ENCODE measurements around the gene PABPN1. TPM values are rescaled to one million over a fixed set of nuclear protein-coding genes. Genes with fewer than 3 reads are reported as not detected.

Gene PABPN1
- total and polyA plus RNA-seq, 4 donors = 40.9 to 59.6 (median 48.0) TPM

DNA sequence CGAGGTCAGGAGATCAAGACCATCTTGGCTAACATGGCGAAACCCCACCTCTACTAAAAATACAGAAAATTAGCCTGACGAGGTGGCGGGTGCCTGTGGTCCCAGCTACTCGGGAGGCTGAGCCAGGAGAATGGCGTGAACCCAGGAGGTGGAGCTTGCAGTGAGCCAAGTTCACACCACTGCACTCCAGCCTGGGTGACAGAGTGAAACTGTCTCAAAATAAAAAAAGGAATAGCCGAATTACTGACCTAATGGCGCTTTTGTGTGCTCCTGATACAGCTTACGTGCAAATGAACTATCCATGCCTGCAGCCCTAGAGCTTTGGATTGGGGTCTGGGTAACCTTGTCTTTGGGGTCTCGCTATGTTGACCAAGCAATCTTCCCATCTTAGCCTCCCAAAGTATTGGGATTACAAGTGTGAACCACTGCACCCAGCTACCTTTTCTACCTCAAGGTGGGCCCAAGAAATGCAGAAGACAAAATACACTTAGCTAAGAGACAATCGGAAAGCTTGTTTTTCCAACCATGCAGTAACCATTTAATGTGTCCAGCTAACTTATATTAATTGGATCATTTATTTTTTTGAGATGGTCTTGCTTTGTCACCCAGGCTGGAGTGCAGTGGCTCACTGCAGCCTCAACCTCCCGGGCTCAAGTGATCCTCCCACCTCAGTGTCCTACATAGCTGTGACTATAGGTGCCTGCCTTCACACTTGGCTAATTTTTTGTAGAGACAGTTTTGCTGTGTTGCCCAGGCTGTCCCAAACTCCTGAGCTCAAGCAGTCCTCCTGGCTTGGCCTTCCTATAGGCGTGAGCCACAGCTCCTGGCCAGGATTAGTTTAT lies 5.5 kb downstream of the PABPN1 start (continued):
- TF ChIP-seq, protein P1, sequence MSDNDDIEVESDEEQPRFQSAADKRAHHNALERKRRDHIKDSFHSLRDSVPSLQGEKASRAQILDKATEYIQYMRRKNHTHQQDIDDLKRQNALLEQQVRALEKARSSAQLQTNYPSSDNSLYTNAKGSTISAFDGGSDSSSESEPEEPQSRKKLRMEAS (IDR thresholded peaks at IDR 0.05) = no peak
- TF ChIP-seq FOXA2 (IDR thresholded peaks at IDR 0.05) (no peak), YY1 (IDR thresholded peaks at IDR 0.05) (no peak), JUND (IDR thresholded peaks at IDR 0.05) (no peak)

DNA sequence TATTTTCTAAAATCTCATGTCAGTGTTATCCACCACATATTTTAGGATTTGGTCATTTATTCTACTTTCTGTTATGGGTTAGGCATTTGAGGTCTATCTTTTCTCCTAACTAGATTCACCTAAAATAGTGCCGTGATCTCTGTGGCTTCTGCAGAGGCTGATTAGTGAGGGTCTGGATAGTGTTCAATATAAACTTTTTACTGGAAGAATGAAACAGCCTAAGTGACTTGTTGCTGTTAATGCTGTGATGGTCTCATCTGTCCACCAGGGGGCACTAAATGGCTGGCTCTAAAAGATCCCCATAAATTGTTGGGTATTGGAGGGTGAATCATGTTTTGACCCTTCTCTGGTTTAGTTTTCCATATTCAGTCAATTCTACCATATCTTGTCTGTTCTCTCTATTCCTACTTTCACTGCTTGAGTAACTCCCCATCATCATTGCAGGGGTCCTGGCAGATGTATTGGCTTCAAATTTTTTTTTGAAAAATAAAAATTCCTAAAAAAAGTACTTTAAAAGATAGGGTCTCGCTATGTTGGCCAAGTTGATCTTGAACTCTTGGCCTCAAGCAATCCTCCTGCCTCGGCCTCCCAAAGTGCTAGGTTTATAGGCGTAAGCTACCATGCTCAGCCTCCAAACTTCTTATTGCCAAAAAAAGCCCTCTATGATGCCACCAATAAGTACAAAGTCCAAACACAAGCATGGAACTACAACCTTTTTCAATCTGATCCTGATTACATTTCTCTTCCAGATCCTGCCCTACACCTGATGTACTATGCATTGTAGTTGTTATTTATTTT lies 6.9 kb downstream of the PABPN1 start:
- Histone ChIP-seq H3K27me3 (ENCODE audit: control insufficient read depth in 4 of 4, insufficient read depth in 4 of 4, low read length in 3 of 4) (no peaks in the 10 kb centered on the region), H3K4me3 (ENCODE audit: low read depth in 1 of 3, low read length in 3 of 3) (no peak overlapping the region), H3K9ac (ENCODE audit: low read depth in 1 of 2, low read length in 2 of 2) (no peak overlapping the region), H3K4me1 (ENCODE audit: control insufficient read depth in 4 of 4, insufficient read depth in 4 of 4, low read length in 3 of 4) (peaks cover 0 to 10% (median 4%) of the 10 kb centered on the region in 4 donors), H3K27ac (ENCODE audit: low read depth in 1 of 2, low read length in 2 of 2) (no peak overlapping the region), H3K36me3 (ENCODE audit: control insufficient read depth in 4 of 4, insufficient read depth in 3 of 4, low read depth in 1 of 4, low read length in 3 of 4) (peaks cover 8 to 21% (median 19%) of the 10 kb centered on the region in 4 donors), H3K9me3 (ENCODE audit: control insufficient read depth in 4 of 4, low read length in 3 of 4) (no peaks in the 10 kb centered on the region)
- DNase-seq (ENCODE audit: low spot score) = peak; percentile 63
- TF ChIP-seq TAF1 (conservative IDR thresholded peaks at IDR 0.05) (no peak), EGR1 (IDR thresholded peaks at IDR 0.05; ENCODE audit: low read depth in 2 of 2) (no peak), SP1 (IDR thresholded peaks at IDR 0.05) (no peak), YY1 (IDR thresholded peaks at IDR 0.05) (peak; percentile 23), RAD21 (IDR thresholded peaks at IDR 0.05) (peak; percentile 89 to 91), GABPA (IDR thresholded peaks at IDR 0.05 in 1 of 2, conservative IDR thresholded peaks at IDR 0.05 in 1 of 2) (no peak), JUND (IDR thresholded peaks at IDR 0.05) (peak in 1 of 2 donors; percentile 17), FOXA1 (IDR thresholded peaks at IDR 0.05) (no peak), HNF4G (IDR thresholded peaks at IDR 0.05) (peak; percentile 59), NR2F2 (IDR thresholded peaks at IDR 0.05) (no peak), RXRA (IDR thresholded peaks at IDR 0.05) (no peak), FOXA2 (IDR thresholded peaks at IDR 0.05) (no peak), HNF4A (conservative IDR thresholded peaks at IDR 0.05) (peak; percentile 69 to 81)
- TF ChIP-seq, protein P2, sequence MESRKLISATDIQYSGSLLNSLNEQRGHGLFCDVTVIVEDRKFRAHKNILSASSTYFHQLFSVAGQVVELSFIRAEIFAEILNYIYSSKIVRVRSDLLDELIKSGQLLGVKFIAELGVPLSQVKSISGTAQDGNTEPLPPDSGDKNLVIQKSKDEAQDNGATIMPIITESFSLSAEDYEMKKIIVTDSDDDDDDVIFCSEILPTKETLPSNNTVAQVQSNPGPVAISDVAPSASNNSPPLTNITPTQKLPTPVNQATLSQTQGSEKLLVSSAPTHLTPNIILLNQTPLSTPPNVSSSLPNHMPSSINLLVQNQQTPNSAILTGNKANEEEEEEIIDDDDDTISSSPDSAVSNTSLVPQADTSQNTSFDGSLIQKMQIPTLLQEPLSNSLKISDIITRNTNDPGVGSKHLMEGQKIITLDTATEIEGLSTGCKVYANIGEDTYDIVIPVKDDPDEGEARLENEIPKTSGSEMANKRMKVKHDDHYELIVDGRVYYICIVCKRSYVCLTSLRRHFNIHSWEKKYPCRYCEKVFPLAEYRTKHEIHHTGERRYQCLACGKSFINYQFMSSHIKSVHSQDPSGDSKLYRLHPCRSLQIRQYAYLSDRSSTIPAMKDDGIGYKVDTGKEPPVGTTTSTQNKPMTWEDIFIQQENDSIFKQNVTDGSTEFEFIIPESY (IDR thresholded peaks at IDR 0.05) = no peak
- TF ChIP-seq, protein P3, sequence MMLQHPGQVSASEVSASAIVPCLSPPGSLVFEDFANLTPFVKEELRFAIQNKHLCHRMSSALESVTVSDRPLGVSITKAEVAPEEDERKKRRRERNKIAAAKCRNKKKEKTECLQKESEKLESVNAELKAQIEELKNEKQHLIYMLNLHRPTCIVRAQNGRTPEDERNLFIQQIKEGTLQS (IDR thresholded peaks at IDR 0.05) = peak; percentile 26
- TF ChIP-seq, protein P4, sequence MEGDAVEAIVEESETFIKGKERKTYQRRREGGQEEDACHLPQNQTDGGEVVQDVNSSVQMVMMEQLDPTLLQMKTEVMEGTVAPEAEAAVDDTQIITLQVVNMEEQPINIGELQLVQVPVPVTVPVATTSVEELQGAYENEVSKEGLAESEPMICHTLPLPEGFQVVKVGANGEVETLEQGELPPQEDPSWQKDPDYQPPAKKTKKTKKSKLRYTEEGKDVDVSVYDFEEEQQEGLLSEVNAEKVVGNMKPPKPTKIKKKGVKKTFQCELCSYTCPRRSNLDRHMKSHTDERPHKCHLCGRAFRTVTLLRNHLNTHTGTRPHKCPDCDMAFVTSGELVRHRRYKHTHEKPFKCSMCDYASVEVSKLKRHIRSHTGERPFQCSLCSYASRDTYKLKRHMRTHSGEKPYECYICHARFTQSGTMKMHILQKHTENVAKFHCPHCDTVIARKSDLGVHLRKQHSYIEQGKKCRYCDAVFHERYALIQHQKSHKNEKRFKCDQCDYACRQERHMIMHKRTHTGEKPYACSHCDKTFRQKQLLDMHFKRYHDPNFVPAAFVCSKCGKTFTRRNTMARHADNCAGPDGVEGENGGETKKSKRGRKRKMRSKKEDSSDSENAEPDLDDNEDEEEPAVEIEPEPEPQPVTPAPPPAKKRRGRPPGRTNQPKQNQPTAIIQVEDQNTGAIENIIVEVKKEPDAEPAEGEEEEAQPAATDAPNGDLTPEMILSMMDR (IDR thresholded peaks at IDR 0.05; ENCODE audit: low read depth, low read length, missing input control) = peak; percentile 90
- TF ChIP-seq, protein P5, sequence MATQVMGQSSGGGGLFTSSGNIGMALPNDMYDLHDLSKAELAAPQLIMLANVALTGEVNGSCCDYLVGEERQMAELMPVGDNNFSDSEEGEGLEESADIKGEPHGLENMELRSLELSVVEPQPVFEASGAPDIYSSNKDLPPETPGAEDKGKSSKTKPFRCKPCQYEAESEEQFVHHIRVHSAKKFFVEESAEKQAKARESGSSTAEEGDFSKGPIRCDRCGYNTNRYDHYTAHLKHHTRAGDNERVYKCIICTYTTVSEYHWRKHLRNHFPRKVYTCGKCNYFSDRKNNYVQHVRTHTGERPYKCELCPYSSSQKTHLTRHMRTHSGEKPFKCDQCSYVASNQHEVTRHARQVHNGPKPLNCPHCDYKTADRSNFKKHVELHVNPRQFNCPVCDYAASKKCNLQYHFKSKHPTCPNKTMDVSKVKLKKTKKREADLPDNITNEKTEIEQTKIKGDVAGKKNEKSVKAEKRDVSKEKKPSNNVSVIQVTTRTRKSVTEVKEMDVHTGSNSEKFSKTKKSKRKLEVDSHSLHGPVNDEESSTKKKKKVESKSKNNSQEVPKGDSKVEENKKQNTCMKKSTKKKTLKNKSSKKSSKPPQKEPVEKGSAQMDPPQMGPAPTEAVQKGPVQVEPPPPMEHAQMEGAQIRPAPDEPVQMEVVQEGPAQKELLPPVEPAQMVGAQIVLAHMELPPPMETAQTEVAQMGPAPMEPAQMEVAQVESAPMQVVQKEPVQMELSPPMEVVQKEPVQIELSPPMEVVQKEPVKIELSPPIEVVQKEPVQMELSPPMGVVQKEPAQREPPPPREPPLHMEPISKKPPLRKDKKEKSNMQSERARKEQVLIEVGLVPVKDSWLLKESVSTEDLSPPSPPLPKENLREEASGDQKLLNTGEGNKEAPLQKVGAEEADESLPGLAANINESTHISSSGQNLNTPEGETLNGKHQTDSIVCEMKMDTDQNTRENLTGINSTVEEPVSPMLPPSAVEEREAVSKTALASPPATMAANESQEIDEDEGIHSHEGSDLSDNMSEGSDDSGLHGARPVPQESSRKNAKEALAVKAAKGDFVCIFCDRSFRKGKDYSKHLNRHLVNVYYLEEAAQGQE (IDR thresholded peaks at IDR 0.05) = no peak
- TF ChIP-seq, protein P1 (IDR thresholded peaks at IDR 0.05) = no peak
- 36% methylated on average over 4 of the region's 4 CpGs for WGBS
